ENCODE measurements around the gene DPF3.

The DPF3 gene

GRCh38 chr14:72664651-72665050 is 229.2 kb downstream of the DPF3 start:
- FAIRE-seq, result no peak

- FAIRE-seq, result no peak
Measured at GRCh38 chr14:72663956-72664650, 229.8 kb downstream of the DPF3 start.

- FAIRE-seq, result no peak
Measured at GRCh38 chr14:72663076-72663487, 230.8 kb downstream of the DPF3 start.

GRCh38 chr14:72662214-72662613 is 231.7 kb downstream of the DPF3 start:
- no peak for FAIRE-seq

GRCh38 chr14:72657214-72657921 is 236.5 kb downstream of the DPF3 start:
- FAIRE-seq, result no peak

- no peak for FAIRE-seq
Measured at GRCh38 chr14:72653026-72653425, 240.9 kb downstream of the DPF3 start.

- FAIRE-seq, result no peak
Measured at GRCh38 chr14:72652179-72652578, 241.7 kb downstream of the DPF3 start.

- FAIRE-seq, result no peak
Measured at GRCh38 chr14:72651714-72652113, 242.2 kb downstream of the DPF3 start.

GRCh38 chr14:72651081-72651480 is 242.8 kb downstream of the DPF3 start:
- FAIRE-seq, result no peak

- no peak for FAIRE-seq
Measured at GRCh38 chr14:72649603-72650227, 244.2 kb downstream of the DPF3 start.

- FAIRE-seq, result no peak
Measured at GRCh38 chr14:72647782-72648181, 246.1 kb downstream of the DPF3 start.

GRCh38 chr14:72646861-72647528 is 246.9 kb downstream of the DPF3 start:
- FAIRE-seq, result no peak

GRCh38 chr14:72645706-72646105 is 248.2 kb downstream of the DPF3 start:
- FAIRE-seq, result no peak

- FAIRE-seq, result no peak
Measured at GRCh38 chr14:72644758-72645489, 249.0 kb downstream of the DPF3 start.

- no peak for FAIRE-seq
Measured at GRCh38 chr14:72644038-72644437, 249.9 kb downstream of the DPF3 start.

- no peak for FAIRE-seq
Measured at GRCh38 chr14:72643317-72643801, 250.5 kb downstream of the DPF3 start.

GRCh38 chr14:72640911-72641485 is 252.9 kb downstream of the DPF3 start:
- no peak for FAIRE-seq

GRCh38 chr14:72638021-72638420 is 255.9 kb downstream of the DPF3 start:
- no peak for FAIRE-seq

- no peak for FAIRE-seq
Measured at GRCh38 chr14:72636871-72637270, 257.0 kb downstream of the DPF3 start.

GRCh38 chr14:72636094-72636493 is 257.8 kb downstream of the DPF3 start:
- FAIRE-seq, result no peak

- FAIRE-seq, result no peak
Measured at GRCh38 chr14:72634691-72635616, 258.9 kb downstream of the DPF3 start.
